B cell (primary cell): ENCODE measurements around the gene ITGA5. TPM values are rescaled to one million over a fixed set of nuclear protein-coding genes. Genes with fewer than 3 reads are reported as not detected.

Experiments
- ATAC-seq: fragments of 200-7000 bp; cut with Tn5 transposase; one replicate; pipeline ENCODE4 v1.10.0; 2021; ENCODE audit warnings: low read depth, mild to moderate bottlenecking, moderate number of reproducible peaks, moderate library complexity
- CTCF ChIA-PET: fragments of 350-600 bp; sonication (Branson Sonifier 250); formaldehyde crosslinking; loops from one replicate; lab custom pipeline; 2021; ENCODE audit warnings: antibody characterized with exemption, inconsistent platforms; lab: Charles Lee
- POLR2A ChIA-PET: fragments of 350-600 bp; sonication (Branson Sonifier 250); formaldehyde crosslinking; loops from one replicate; lab custom pipeline; 2021; ENCODE audit warnings: antibody characterized with exemption; lab: Charles Lee
- DNase-seq: peaks from one replicate; pipeline ENCODE4 v3.0.0; 2013
- H2AFZ ChIP-seq: 2 replicates; pipeline ENCODE4 v1.6.1; 2012; ENCODE audit warnings: mild to moderate bottlenecking, low read depth, low read length; ENCODE audit not compliant: insufficient read depth, poor library complexity, severe bottlenecking
- H3K27ac ChIP-seq, 2 donors: 1 replicate in 1 of 2; 2 replicates in 1 of 2; pipeline ENCODE4 v1.5.1; 2012 to 2013; ENCODE audit warnings: low read length in 2 of 2, mild to moderate bottlenecking in 2 of 2, moderate library complexity in 1 of 2
- H3K27me3 ChIP-seq, 4 experiments: fragments of 200-600 bp in 1 of 4; sonication (generic) in 1 of 4; replicated peaks in 1 of 4; 1 replicate in 2 of 4; 2 replicates in 2 of 4; pipeline versions ENCODE4 v1.6.1 to v1.7.0; 2013 to 2016; ENCODE audit warnings: low read length in 3 of 4, mild to moderate bottlenecking in 2 of 4, mixed read lengths in 1 of 4, moderate library complexity in 1 of 4; ENCODE audit not compliant: insufficient read depth in 4 of 4, control insufficient read depth in 3 of 4; ENCODE audit errors: control extremely low read depth in 1 of 4
- H3K36me3 ChIP-seq, 2 experiments: replicated peaks in 1 of 2; 1 replicate in 1 of 2; 2 replicates in 1 of 2; pipeline versions ENCODE4 v1.6.1 to v1.7.1; 2013; ENCODE audit warnings: low read length in 1 of 2; ENCODE audit not compliant: insufficient read depth in 2 of 2, control insufficient read depth in 1 of 2; ENCODE audit errors: control extremely low read depth in 1 of 2, extremely low read depth in 1 of 2
- H3K4me1 ChIP-seq, 2 donors: fragments of 200-600 bp in 1 of 2; sonication (generic) in 1 of 2; 1 replicate in 1 of 2; 2 replicates in 1 of 2; pipeline versions ENCODE4 v1.5.1 to v1.6.1; 2013 to 2017; ENCODE audit warnings: low read length in 2 of 2; ENCODE audit not compliant: control insufficient read depth in 2 of 2, insufficient read depth in 2 of 2
- H3K4me2 ChIP-seq: replicated peaks from 2 replicates; pipeline ENCODE3; 2012; ENCODE audit warnings: mild to moderate bottlenecking, low read depth, low read length; ENCODE audit not compliant: poor library complexity, severe bottlenecking
- H3K4me3 ChIP-seq, 5 experiments: fragments of 200-600 bp in 1 of 5; sonication (generic) in 1 of 5; 1 replicate in 3 of 5; 2 replicates in 2 of 5; pipeline versions ENCODE4 v1.5.1 to v1.7.0; 2011 to 2016; ENCODE audit warnings: low read length in 4 of 5, mild to moderate bottlenecking in 4 of 5, low read depth in 2 of 5, control low read depth in 1 of 5, moderate library complexity in 1 of 5; ENCODE audit not compliant: insufficient read depth in 1 of 5; ENCODE audit errors: control extremely low read depth in 1 of 5, extremely low read depth in 1 of 5
- H3K79me2 ChIP-seq: fragments of 200-600 bp; sonication (generic); one replicate; pipeline ENCODE4 v1.6.0; 2016; ENCODE audit warnings: low read length; ENCODE audit not compliant: control insufficient read depth, insufficient read depth
- H3K9ac ChIP-seq: fragments of 200-600 bp; sonication (generic); 2 replicates; pipeline ENCODE4 v1.6.1; 2017; ENCODE audit warnings: mild to moderate bottlenecking, low read length, moderate library complexity
- H3K9me3 ChIP-seq, 3 donors: one replicate each; pipeline versions ENCODE4 v1.6.1 to v1.7.1; 2013; ENCODE audit warnings: low read length in 2 of 3; ENCODE audit not compliant: control insufficient read depth in 2 of 3, insufficient read depth in 1 of 3; ENCODE audit errors: control extremely low read depth in 1 of 3
- H4K20me1 ChIP-seq: 2 replicates; pipeline ENCODE4 v1.6.0; 2012; ENCODE audit warnings: mild to moderate bottlenecking, low read length; ENCODE audit not compliant: insufficient read depth, control insufficient read depth, poor library complexity, severe bottlenecking
- H3K27ac Mint-ChIP-seq: one replicate; pipeline ENCODE4 v1.8.0; 2021; ENCODE audit warnings: mixed read lengths
- H3K27me3 Mint-ChIP-seq: one replicate; pipeline ENCODE4 v1.8.0; 2021; ENCODE audit warnings: mixed read lengths
- H3K4me1 Mint-ChIP-seq: one replicate; pipeline ENCODE4 v1.8.0; 2021; ENCODE audit warnings: mixed read lengths
- H3K4me3 Mint-ChIP-seq: one replicate; pipeline ENCODE4 v1.8.0; 2021; ENCODE audit warnings: mixed read lengths
- H3K9me3 Mint-ChIP-seq: one replicate; pipeline ENCODE4 v1.8.0; 2022; ENCODE audit warnings: mixed read lengths; ENCODE audit not compliant: insufficient read depth
- EZH2 ChIP-seq: IDR thresholded peaks from 2 replicates; pipeline ENCODE4 v1.6.1; 2012; ENCODE audit warnings: borderline replicate concordance, low read depth, mild to moderate bottlenecking, moderate library complexity, low read length; ENCODE audit not compliant: insufficient read depth, poor library complexity, severe bottlenecking
- WGBS: methylation state at CpG from one replicate; pipeline ENCODE4 v1.1.5; 2013; ENCODE audit warnings: missing lambda C conversion rate; ENCODE audit not compliant: insufficient coverage; 5-methylcytosine and 5-hydroxymethylcytosine counted together
- intact Hi-C: fragments of 100-400 bp; cut with micrococcal nuclease; formaldehyde crosslinking; loops from one replicate; pipeline ENCODE4 v1.10.0; 2022
- polyA plus RNA-seq: library from polyadenylated mRNA; depleted of rRNA; stranded (reverse); fragments of >200 nt; gene quantifications from 2 replicates; pipeline ENCODE4 v1.2.3, GENCODE V29; 2012
- total RNA-seq, 2 donors: library from RNA; stranded (reverse); fragments of 120-200 nt in 1 of 2; gene quantifications; 1 replicate in 1 of 2; 2 replicates in 1 of 2; pipeline versions ENCODE4 v1.2.3 to v1.2.4, GENCODE V29; 2013 to 2022
- TF ChIP-seq, protein P1 (sequence below): fragments of 200-600 bp; IDR thresholded peaks from one replicate; pipeline ENCODE4 v1.8.0; 2022; ENCODE audit warnings: antibody characterized with exemption, mild to moderate bottlenecking

ITGA5 gene
- total and polyA plus RNA-seq, 2 donors (not counting 1 experiment from before 2014, with no cell fraction given), result 3.6 to 6.1 TPM

DNA sequence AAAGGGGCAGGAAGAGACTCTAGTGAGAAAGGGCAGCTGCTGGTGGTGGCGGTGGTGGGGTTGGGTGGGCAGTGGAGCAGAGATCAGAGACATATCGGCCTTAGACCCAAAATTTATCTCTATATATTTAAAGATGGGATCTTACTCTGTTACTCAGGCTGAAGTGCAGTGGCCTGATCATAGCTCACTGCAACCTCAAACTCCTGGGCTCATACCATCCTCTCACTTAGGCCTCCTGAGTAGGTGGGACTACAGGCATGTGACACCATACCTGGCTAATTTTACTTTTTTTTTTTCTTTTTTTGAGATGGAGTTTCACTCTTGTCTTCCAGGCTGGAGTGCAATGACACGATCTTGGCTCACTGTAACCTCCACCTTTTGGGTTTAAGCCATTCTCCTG, 18.6 kb upstream of the ITGA5 start:
- DNase-seq, result no peak
- H4K20me1 ChIP-seq, result no peaks in the 10 kb centered on the region
- Mint-ChIP-seq H3K27ac (no peak overlapping the region), H3K4me3 (no peak overlapping the region), H3K27me3 (peaks cover 27% of the 10 kb centered on the region), H3K4me1 (peaks cover 2% of the 10 kb centered on the region), H3K9me3 (no peaks in the 10 kb centered on the region)
- intact Hi-C loops, result no loop called here
- H3K4me2 ChIP-seq, result no peak overlapping the region
- WGBS, result no CpG with 5 or more reads among the region's 3 CpGs
- no peak for ATAC-seq
- H3K4me3 ChIP-seq, result no peak overlapping the region
- peaks cover 0 to 3% of the 10 kb centered on the region in 2 donors for H3K4me1 ChIP-seq
- no peak overlapping the region for H2AFZ ChIP-seq
- H3K27ac ChIP-seq, result no peak overlapping the region
- no peak for TF ChIP-seq EZH2
- TF ChIP-seq, protein P1, sequence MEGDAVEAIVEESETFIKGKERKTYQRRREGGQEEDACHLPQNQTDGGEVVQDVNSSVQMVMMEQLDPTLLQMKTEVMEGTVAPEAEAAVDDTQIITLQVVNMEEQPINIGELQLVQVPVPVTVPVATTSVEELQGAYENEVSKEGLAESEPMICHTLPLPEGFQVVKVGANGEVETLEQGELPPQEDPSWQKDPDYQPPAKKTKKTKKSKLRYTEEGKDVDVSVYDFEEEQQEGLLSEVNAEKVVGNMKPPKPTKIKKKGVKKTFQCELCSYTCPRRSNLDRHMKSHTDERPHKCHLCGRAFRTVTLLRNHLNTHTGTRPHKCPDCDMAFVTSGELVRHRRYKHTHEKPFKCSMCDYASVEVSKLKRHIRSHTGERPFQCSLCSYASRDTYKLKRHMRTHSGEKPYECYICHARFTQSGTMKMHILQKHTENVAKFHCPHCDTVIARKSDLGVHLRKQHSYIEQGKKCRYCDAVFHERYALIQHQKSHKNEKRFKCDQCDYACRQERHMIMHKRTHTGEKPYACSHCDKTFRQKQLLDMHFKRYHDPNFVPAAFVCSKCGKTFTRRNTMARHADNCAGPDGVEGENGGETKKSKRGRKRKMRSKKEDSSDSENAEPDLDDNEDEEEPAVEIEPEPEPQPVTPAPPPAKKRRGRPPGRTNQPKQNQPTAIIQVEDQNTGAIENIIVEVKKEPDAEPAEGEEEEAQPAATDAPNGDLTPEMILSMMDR, result no peak
- CTCF ChIA-PET, result interaction anchor here (0.5 to 34.5 kb wide), 8 partner anchors 10 to 1342 kb away, joined by 3 to 1030 read pairs (median 34); partner anchors contain the start of gene ITGA5
- no peaks in the 10 kb centered on the region for H3K9me3 ChIP-seq
- H3K79me2 ChIP-seq, result no peaks in the 10 kb centered on the region
- H3K9ac ChIP-seq, result no peak overlapping the region
- H3K27me3 ChIP-seq, result peaks cover 0 to 4% (median 0%) of the 10 kb centered on the region in 4 experiments
- POLR2A ChIA-PET, result interaction anchor here (4.1 kb wide), 1 partner anchor 38 kb away, joined by 18 read pairs; no protein-coding TSS in a partner anchor
- no peaks in the 10 kb centered on the region for H3K36me3 ChIP-seq

DNA sequence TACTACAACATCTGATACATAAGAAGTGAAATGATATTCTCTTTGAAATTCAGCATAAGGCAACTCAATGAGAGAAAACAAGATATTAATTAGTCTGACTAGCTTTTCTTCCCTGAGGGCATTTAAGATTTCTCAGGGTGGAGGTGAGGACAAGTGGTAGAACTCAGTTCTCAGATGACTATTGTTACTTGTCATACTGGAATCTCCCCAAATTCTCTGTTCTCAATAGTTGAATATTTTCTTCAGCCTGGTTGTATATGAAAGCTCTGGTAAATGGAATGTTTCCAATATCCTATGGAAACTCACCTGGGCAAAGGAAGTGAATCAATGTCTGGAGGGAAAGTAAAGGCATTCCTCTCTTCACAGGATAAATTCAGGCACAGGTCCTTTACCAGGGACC, 18.2 kb upstream of the ITGA5 start:
- Histone ChIP-seq H4K20me1 (no peaks in the 10 kb centered on the region), H3K4me1 (peaks cover 0 to 3% of the 10 kb centered on the region in 2 donors), H3K9me3 (no peaks in the 10 kb centered on the region), H3K27ac (no peak overlapping the region), H3K9ac (no peak overlapping the region), H3K4me3 (no peak overlapping the region), H3K79me2 (no peaks in the 10 kb centered on the region), H3K4me2 (no peak overlapping the region), H3K36me3 (no peaks in the 10 kb centered on the region), H3K27me3 (peaks cover 0 to 4% (median 0%) of the 10 kb centered on the region in 4 experiments), H2AFZ (no peak overlapping the region)
- no peak for ATAC-seq
- ChIA-PET POLR2A (no interaction called here), CTCF (interaction anchor here (0.5 to 34.5 kb wide), 10 partner anchors 9 to 1342 kb away, joined by 3 to 1030 read pairs (median 28); partner anchors contain the start of gene ITGA5)
- peaks cover 2% of the 10 kb centered on the region for H3K4me1 Mint-ChIP-seq
- no peak for DNase-seq
- peaks cover 27% of the 10 kb centered on the region for H3K27me3 Mint-ChIP-seq
- no peak overlapping the region for H3K4me3 Mint-ChIP-seq
- intact Hi-C loops, result no loop called here
- H3K27ac Mint-ChIP-seq, result no peak overlapping the region
- H3K9me3 Mint-ChIP-seq, result no peaks in the 10 kb centered on the region
- TF ChIP-seq, protein P1, result no peak
- no peak for TF ChIP-seq EZH2
